Measurements from ENCODE around the gene NES.

Gene NES

GRCh38 chr1:156680056-156680455 lies 2.8 kb upstream of the NES start:
- no peak for DNase-seq

- DNase-seq, result no peak
Measured at GRCh38 chr1:156677616-156678596, 699 bp upstream of the NES start.

DNA sequence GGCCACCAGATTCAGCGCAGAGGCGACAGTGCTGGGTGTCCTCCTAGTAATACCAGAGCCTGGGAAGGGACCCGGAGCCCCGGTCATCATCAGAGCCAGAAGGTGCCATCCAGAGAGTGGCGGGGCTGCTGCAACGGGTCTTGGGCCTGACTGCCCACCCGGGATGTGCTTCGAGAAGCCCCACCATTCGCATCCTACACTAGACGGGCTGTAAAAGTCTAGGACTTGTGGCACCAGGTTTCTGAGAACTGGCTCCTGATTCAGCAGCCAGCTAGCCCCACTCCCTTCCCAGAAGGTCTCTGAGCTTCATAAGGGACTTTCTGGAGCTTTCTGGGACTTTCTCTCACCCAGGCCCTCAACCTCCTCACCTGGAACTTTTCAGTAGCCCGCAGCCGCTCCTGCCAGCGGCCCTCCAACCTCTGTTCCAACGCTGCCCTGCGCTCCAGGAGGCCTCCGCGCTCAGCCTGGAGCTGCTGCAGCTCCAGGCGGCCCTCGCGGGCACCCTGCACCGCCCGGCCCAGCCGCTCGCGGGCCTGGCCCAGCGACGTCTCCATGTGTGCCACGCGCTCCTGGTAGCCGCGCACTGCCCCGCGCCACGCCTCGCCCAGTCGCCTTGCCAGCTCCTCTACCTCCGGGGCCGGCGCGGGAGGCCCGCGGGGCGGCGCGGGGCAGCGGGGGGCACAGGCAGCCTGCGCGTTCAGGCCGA lies 940 bp downstream of the NES start:
- DNase-seq, result no peak

- no peak for DNase-seq
Measured at GRCh38 chr1:156675210-156676113, 1.7 kb downstream of the NES start.

GRCh38 chr1:156673387-156674121 lies 3.7 kb downstream of the NES start:
- DNase-seq, result no peak

GRCh38 chr1:156671804-156672203 lies 5.4 kb downstream of the NES start:
- DNase-seq, result no peak

DNA sequence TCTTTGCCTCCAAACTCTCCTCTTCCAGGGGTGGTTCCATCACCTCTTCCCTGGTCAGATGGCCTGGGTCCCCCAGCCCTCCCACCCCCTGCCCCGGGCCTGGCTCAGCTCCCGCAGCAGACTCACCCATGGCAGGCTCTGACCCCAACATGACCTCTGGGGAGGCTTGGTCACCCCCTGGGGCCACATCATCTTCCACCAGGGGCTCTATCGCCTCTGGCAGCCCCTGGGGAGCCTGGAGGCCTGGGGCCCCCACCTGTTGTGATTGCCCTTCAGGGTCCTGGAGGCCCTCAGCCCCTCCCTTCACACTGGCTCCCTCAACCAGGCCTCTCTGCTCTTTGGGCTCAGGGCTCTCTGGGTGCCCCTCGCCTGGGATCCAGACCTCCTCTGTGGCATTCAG lies 6.4 kb downstream of the NES start:
- no peak for DNase-seq

- DNase-seq, result no peak
Measured at GRCh38 chr1:156670359-156670758, 6.8 kb downstream of the NES start.

- no peak for DNase-seq
Measured at GRCh38 chr1:156669794-156670193, 7.4 kb downstream of the NES start.

DNA sequence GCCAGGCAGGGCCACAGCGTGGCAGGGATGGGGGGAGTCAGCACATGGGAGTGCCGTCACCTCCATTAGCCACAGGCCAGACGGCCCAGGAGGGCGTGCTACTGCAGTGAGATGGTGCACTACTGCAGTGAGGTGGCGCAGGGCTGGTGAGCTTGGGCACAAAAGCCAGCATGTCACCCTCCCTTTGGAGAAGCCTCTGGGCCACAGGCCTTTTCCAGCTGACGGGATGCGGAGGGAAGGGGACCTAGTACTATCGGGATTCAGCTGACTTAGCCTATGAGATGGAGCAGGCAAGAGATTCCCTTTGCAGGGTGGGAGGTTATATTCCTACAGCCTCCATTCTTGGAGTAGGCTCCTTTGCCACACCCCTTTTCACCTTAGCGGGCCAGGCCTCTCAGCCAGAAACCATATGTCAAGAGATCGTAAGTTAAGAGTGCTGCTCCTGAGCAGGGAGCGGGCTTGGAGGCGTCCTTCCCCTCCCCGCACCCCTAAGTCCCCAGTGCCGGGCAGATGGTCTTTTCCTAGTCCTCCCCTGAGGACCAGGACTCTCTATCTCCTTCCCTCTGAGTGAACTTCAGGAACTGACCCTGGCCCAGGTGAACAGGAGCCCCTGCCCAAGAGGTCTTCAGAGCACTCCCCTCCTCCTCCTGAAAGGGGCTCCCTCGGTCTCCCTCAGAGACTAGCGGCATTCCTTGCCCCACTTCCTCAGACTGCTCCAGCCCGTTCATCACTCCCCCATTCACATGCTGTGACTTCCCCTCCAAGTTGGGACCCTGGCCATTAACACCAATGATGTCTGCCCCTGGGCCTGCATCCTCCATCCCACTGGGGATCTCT lies 8.2 kb downstream of the NES start:
- DNase-seq, result no peak

GRCh38 chr1:156667968-156668709 lies 9.1 kb downstream of the NES start:
- no peak for DNase-seq

GRCh38 chr1:156667610-156667967 lies 9.6 kb downstream of the NES start:
- DNase-seq, result no peak

DNA sequence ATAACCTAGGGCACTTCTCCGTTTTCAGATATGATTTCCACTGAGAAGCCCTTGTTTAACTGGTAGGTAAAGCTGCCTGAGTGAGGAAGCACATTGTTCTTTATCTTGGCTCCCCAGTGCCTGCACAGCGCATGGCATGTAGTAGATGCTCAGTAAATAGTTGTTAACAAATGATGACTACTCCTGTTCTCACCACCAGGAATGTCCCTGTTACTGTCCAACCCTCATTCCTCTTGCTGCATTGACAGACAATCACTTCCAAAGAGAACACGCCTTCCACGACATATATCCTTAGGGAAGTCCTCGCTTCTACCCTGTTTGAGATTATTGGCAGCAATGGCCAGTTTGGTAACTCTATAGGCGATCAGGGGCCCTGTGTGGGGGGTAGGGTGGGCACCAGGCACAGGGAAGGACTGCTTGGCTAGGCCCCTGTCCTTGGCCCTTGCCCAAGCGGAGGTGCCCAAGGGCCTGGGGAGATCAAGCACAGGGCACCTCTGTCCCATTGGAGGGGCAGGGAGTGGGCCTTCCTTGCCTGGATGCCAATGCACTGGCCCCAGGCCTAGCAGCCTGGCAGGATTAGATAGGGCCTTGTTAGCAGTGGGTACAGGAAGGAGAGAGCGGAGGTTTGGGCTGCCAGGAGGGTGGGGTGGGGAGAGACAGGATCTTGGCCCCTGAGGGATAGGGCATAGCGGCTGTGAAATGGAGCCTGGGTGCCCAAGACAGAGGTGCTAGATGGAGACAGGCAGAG lies 10.2 kb downstream of the NES start:
- no peak for DNase-seq

DNA sequence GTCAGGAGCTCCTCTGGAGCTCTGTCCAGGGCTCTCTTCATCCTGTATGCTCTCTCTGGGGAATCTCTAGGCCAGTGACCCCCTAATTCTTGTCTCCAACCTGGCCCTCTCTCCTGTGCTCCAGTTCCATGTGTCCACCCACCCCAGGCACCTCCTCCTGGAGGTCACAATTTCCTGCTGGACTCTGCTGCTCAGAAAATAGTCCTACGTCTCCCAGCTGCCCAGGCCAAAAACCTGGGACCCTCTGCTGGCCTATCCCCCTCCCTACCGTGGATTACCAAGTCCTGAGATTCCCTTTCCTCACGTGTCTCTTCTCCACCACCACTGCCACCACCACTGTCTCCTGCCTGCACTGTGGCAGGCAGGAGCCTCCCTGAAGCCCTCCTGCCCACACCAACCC lies 11.7 kb downstream of the NES start:
- DNase-seq, result no peak

- DNase-seq, result no peak
Measured at GRCh38 chr1:156664767-156665411, 12.3 kb downstream of the NES start.

DNA sequence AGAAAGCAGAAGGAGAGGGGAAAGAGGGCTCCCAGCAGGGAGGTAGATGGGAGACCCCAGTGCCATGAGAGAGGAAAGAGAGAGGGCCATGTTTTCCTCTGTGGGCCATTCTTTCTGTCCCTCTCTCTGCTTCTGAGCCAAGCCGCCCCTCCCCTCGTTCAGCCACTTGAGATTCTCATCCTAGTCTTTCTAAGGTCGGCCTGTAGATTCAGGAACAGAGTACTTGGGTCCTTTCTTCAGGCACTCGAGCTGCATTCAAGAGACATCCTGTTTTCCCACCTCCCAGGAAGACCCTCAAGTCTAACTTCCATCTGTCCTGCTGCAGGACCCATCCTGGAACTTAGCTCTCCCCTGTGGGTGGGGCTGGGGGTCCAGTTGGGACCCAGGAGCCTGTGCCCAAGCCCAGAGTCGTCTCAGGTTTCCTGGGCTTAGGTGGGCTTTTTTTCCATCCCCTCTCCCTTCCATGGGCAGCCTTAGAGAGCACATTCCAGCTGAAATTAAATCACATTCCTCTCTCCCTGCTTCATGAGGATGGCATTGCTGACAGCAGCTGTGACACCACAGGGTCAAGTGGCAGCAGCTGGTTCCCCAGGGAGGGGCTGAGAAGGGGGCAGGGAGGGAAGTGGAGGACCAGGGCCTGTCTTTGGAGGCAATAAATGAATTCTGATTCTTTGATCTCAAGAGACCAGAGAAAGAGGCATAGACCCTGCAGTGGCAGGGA lies 13.0 kb downstream of the NES start:
- no peak for DNase-seq

- DNase-seq, result no peak
Measured at GRCh38 chr1:156663178-156663577, 14.0 kb downstream of the NES start.

GRCh38 chr1:156662800-156663055 lies 14.5 kb downstream of the NES start:
- no peak for DNase-seq

All from SIG-M5 (cell line).